ENCODE results near the gene VPREB3.

GRCh38 chr22:23754220-23754919 is at the start of gene VPREB3:
- no peak for TF ChIP-seq POLR2A (IDR thresholded peaks at IDR 0.05; ENCODE audit: borderline replicate concordance, extremely low read depth, insufficient read depth, insufficient read length)
- TF ChIP-seq EGR1 (IDR thresholded peaks at IDR 0.05; ENCODE audit: low read depth), result no peak
- no peak for TF ChIP-seq CTCF (IDR thresholded peaks at IDR 0.05 in 2 of 3, conservative IDR thresholded peaks at IDR 0.05 in 1 of 3; ENCODE audit: borderline replicate concordance in 1 of 3, insufficient read depth in 1 of 3, low read depth in 2 of 3, low read length in 2 of 3)
- TF ChIP-seq POLR2AphosphoS5 (IDR thresholded peaks at IDR 0.05; ENCODE audit: low read depth, low read length), result no peak
- no peak for TF ChIP-seq EZH2 (IDR thresholded peaks at IDR 0.05)
- TF ChIP-seq YY1 (IDR thresholded peaks at IDR 0.05; ENCODE audit: extremely low read depth, insufficient replicate concordance, low read depth, low read length), result no peak
- no peak for TF ChIP-seq FOSL1 (IDR thresholded peaks at IDR 0.05; ENCODE audit: low read depth)
- no peak for TF ChIP-seq RAD21 (IDR thresholded peaks at IDR 0.05; ENCODE audit: low read depth)
- TF ChIP-seq SP1 (IDR thresholded peaks at IDR 0.05; ENCODE audit: low read depth), result no peak
- no peak for TF ChIP-seq MAX (IDR thresholded peaks at IDR 0.05)

Measured in HCT116 (cell line).